T follicular helper cell (primary cell): ENCODE measurements around the gene PIEZO1.
"Not testable (repeated sequence)": the region's sequence is repeated elsewhere in the genome, so short reads cannot be mapped to it uniquely, and the experiment has no call there.

Experiments
- DNase-seq: peaks from one replicate; pipeline ENCODE4 v3.0.0-alpha.2; 2020; ENCODE audit warnings: low read depth

The PIEZO1 gene

DNA sequence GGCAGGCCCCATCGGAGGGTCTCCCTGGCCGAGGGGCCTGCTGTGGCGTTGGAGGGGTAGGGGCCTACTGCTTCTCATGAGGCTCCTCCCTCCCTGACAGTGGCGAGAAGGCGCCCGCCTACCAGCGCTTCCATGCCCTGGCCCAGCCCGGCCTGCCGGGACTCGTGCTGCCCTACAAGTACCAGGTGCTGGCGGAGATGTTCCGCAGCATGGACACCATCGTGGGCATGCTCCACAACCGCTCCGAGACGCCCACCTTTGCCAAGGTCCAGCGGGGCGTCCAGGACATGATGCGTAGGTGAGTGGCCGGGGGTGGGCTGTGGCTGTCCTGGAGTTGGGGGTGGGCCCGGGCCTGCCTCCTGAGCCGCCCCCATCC is 20.3 kb upstream of the PIEZO1 start:
- DNase-seq, result no peak

DNA sequence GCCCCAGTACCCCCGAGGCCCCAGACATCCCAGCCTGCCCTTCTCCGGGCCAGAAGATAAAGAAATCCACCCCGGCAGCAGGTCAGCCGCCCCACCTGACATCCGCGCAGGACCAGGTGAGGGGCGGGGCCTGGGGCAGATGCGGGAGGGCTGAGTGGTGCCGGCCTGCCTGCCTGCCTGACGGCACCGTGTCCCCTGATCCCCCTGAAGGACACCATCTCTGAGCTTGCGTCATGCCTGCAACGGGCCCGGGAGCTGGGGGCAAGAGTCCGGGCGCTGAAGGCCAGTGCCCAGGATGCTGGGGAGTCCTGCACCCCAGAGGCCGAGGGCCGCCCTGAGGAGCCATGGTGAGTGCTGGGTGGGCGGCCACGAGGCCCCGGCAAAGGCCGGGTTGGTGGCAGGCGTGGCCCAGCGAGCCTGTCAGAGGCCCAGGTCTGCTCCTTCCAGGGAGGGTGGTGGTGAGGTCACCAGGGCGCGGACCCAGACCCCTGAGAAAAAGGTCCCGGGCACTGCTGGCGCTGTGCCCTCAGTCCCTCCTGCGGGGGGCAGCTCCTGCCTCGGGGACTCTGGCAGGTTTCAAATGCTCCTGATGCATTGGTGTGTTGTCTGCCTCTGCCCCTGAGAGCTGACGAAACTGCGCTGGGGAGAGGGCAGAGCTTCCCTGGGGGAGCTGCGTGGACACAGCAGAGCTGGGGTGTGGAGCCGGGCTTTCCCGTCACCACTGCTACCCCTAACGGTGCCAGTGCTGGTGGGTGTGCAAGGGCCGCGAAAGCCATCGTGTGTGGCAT is 19.7 kb upstream of the PIEZO1 start:
- DNase-seq, result no peak

- no peak for DNase-seq
Observed at GRCh38 chr16:88804173-88804551, 19.1 kb upstream of the PIEZO1 start.

DNA sequence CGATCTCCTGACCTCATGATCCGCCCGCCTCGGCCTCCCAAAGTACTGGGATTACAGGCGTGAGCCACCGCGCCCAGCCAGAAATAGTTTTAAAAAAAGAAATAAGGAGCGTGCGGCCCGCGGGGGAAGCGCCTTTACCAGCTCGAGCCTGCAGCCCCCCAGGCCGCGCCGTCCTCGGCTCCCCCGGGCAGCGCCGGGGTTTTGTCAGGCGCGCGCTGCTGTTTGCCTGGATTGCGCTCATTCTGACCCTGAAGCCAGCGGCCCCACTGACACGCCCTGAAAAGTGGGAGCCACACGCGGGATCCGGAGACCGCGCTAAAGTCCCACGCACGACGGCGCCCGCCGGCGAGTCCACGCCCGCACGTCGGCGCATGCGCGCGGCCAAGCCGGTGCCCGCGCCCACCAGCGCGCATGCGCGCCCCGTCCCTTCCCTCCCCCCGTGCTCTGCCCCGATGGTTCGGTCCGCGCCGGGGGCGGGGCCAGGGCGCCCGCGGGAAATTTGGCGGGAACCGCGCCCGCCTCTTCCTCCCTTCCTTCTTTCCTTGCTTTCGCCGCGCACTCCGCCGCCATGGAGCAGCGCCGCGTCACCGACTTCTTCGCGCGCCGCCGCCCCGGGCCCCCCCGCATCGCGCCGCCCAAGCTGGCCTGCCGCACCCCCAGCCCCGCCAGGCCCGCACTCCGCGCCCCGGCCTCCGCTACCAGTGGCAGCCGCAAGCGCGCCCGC is 18.4 kb upstream of the PIEZO1 start, which contains the start of gene CDT1:
Gene CDT1 (plus strand): TSS at position 526 of the 724 bp plus-strand sequence. CDS start 43 bp downstream, at position 569.
- peak; percentile 75 for DNase-seq

DNA sequence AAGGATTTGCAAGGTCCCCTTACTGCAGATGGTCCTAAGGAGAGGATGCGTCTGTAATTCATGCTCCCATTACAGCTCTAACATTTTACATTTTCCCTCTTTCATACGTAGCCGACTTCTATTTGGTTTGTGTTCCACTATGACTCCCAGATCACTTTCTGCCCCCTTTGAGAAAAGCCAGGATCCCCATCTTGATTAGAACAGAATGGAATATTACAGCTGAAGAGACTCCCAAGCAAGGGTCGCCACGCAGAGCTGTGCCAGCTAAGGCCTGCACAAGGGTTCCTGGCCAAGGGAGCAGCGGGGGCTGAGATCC is 15.2 kb upstream of the PIEZO1 start:
- no peak for DNase-seq

DNA sequence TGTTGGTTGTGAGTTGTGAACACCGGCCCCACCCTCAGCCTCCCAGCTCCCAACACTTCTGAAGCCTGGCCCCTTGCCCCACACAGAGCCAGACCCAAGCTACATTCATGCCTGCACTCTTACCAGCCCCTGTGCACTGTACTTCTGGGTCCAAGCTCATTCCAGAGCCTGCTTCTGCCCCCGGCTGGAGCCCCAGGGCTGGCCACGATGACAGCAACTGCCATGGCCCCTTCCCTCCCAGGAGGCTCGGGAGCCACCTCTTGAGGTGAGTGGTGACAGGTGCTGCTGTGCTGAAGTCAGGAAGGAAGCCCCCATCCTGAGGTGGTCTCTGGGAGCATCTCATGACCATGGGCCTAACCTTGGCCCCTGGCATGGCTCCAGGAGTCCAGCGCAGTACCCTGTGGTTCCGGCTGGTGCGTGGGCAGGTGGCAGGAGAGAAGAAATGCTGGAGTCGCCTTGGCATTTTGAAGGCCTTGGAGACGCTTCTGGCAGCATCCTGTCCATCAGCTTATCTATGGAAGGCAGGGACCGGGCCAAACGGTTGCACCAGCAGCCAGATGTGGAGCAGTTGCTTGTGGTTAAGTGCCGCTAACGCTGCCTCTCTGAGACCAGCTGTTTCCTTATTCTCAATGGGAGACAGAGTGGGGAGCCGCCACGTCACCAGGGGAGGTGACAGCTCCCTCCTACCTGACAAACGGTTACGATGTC is 14.7 kb upstream of the PIEZO1 start:
- DNase-seq, result no peak

GRCh38 chr16:88798772-88799455 is 13.9 kb upstream of the PIEZO1 start:
- DNase-seq, result no peak

GRCh38 chr16:88798073-88798472 is 13.1 kb upstream of the PIEZO1 start:
- DNase-seq, result no peak

DNA sequence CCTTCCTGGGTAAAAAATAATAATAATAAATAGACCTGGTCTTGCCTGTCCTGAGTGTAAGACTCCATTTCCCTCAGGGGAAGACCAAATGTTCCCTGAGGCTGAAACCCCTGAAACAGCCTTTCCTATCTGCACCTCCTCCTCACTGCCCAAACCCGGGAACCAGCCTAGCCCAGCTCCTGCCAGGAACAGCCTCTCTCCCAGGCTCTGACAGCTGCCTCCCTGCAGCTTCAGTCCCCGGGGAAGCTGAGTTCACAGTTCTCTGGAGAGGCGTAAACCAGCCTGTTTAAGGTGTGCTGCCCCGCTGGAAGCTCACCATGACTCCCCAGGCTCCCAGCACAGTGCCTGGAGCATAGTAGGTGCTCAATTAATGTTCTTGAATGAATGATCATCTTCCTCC is 11.3 kb upstream of the PIEZO1 start:
- no peak for DNase-seq

GRCh38 chr16:88793251-88793954 is 8.4 kb upstream of the PIEZO1 start:
- no peak for DNase-seq

DNA sequence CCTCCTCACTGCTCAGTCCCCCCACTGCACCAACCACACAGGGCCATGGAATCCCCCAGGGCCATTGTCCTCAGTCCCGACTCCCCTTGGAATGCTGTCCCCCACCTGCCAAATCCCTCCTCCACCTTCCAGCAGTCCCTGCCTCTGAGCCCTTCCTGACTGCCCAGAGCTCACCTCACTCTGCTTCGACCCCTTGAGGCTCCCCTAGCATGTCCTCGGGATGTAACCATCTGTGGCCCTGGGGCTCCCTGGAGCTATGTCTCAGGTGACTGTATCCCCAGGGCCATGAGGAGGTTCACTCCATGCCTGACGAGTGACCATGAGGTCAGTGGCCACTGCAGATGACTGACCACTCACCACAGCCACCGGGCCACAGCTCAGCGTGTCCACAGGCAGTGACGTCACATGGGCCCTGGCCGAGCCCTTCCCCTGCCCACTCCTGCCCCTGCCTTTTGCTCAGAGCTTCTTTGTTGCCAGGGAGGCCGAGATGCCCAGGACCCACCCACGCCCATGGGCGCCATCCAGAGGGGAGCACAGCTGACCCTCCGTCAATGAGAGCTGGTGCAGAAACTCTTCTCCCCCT is 7.7 kb upstream of the PIEZO1 start:
- no peak for DNase-seq

GRCh38 chr16:88792078-88792550 is 7.1 kb upstream of the PIEZO1 start:
- DNase-seq, result no peak

- no peak for DNase-seq
Observed at GRCh38 chr16:88790312-88791211, 5.5 kb upstream of the PIEZO1 start.

DNA sequence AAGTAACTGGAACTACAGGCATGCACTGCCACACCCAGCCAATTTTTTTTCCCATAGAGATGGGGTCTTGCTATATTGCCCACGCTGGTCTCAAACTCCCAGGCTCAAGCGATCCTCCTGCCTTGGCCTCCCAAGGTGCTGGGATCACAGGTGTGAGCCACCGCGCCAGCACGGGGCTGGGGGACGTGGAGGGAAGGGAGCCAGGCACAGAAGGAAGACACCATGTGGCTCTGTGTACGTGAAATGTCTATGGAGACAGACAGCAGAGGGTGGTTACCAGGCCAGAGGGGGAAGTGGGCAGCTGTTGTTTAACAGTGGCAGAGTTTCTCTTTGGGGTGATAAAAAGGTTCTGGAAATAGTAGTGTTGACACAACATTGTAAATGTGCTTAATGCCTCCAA is 4.6 kb upstream of the PIEZO1 start:
- no peak for DNase-seq

DNA sequence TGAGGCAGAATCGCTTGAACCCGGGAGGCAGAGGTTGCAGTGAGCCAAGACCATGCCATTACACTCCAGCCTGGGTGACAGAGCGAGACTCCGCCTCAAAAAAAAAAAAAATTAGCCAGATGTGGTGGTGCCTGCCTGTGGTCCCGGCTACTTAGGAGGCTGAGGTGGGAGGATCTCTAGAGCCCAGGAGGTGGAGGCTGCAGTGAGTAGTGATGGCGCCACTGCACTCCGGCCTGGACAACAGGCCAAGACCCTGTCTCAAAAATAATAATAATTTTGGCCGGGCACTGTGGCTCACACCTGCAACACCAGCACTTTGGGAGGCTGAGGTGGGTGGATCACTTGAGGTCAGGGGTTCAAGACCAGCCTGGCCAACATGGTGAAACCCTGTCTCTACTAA is 3.7 kb upstream of the PIEZO1 start:
- DNase-seq, result not testable (repeated sequence)

DNA sequence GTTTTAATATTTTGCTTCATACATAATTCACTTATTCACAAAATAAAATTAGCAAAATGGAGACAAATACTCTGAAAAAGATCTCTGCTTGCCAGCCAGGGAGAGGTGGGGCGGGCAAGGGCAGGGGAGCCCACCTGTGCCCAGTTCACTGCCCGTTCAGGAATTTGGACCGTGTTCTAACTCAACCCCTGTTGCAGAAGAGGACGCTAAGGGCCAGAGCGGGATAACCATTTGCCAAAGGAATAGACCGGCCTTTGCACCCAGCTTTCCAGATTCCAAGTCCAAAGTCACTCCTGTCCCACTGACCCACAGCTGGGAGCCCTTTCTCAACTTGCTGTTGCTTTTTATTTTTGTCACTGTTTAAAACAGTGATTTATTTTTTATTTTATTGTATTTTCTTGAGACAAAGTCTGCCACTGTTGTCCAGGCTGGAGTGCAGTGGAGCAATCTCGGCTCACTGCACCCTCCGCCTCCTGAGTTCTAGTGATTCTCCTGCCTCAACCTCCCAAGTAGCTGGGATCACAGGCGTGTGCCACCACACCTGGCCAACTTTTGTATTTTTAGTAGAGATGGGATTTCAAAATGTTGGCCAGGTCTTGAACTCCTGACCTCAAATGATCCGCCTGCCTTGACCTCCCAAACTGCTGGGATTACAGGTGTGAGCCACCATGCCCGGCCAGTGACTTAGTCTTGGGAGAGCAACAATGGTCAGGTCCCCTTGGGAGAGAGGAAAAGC is 2.7 kb upstream of the PIEZO1 start:
- DNase-seq, result no peak

GRCh38 chr16:88784856-88785105 is 239 bp downstream of the PIEZO1 start:
- DNase-seq, result no peak

- DNase-seq, result no peak
Observed at GRCh38 chr16:88784074-88784855, 755 bp downstream of the PIEZO1 start.
